Measurements from ENCODE around the gene SPATA13. TPM values are rescaled to one million over a fixed set of nuclear protein-coding genes. Genes with fewer than 3 reads are reported as not detected.

The SPATA13 gene
- polyA plus RNA-seq, 1 experiment: 12.0 TPM

DNA sequence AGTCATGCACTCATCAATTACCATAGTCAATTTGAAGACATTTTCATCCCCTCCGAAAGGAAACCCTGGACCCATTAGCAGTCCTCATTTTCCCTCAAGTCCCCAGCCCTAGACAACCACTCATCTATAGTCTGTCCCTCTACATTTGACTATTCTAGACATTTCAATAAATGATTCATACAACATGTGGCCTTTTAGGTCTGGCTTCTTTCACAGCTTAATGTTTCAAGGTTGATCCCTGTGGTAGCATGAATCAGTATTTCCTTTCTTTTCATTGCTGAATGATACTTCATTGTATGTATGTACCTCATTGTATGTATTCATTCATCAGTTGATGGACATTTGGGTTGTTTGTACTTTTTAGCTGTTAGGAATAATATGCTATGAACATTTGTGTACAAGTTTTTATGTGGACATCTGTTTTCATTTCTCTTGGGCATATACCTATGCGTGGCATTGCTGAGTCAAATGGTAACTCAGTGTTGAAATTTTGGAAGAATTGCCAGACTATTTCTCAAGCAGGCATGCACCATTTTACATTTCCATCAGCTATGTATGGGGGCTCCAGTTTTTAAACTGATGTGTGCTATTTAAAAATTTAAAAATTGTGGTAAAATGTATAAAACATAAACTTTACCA is 18.4 kb downstream of the SPATA13 start:
- no peaks in the 10 kb centered on the region for H3K27me3 ChIP-seq (ENCODE audit: control insufficient read depth, insufficient read depth, low read length)
- H3K9me3 ChIP-seq (ENCODE audit: control insufficient read depth, insufficient read depth, low read length): no peaks in the 10 kb centered on the region
- H3K4me3 ChIP-seq (ENCODE audit: low read depth, low read length): no peak overlapping the region
- POLR2A ChIA-PET: interaction anchor here (1.6 kb wide), 1 partner anchor 18 kb away, joined by 5 read pairs; the partner anchor contains the start of gene SPATA13
- DNase-seq (ENCODE audit: low read depth, low spot score): no peak
- TF ChIP-seq, protein P1, sequence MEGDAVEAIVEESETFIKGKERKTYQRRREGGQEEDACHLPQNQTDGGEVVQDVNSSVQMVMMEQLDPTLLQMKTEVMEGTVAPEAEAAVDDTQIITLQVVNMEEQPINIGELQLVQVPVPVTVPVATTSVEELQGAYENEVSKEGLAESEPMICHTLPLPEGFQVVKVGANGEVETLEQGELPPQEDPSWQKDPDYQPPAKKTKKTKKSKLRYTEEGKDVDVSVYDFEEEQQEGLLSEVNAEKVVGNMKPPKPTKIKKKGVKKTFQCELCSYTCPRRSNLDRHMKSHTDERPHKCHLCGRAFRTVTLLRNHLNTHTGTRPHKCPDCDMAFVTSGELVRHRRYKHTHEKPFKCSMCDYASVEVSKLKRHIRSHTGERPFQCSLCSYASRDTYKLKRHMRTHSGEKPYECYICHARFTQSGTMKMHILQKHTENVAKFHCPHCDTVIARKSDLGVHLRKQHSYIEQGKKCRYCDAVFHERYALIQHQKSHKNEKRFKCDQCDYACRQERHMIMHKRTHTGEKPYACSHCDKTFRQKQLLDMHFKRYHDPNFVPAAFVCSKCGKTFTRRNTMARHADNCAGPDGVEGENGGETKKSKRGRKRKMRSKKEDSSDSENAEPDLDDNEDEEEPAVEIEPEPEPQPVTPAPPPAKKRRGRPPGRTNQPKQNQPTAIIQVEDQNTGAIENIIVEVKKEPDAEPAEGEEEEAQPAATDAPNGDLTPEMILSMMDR (IDR thresholded peaks at IDR 0.05; ENCODE audit: low read depth, low read length): no peak
- CTCF ChIA-PET: interaction anchor here (1.6 to 3.2 kb wide), 2 partner anchors 126 to 159 kb away, joined by 6 to 10 read pairs; no protein-coding TSS in a partner anchor
- no peak overlapping the region for H3K27ac ChIP-seq (ENCODE audit: low read depth, low read length)

DNA sequence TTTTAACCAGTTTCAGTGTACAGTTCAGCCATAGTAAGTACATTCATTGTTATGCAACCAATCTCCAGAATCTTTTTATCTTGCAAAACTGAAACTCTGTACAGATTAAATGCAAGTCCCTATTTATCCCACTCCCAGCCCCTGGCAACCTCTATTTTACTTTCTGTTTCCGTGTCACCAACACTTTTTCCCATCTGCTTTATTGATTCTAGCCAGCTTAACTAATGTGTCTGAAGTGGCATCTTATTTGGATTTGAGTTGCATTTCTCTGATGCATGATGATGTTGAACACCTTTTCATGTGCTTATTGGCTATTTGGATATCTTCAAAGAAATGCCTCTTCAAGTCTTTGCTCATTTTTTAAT is 18.9 kb downstream of the SPATA13 start:
- TF ChIP-seq, protein P1 (IDR thresholded peaks at IDR 0.05; ENCODE audit: low read depth, low read length): no peak
- Histone ChIP-seq H3K27ac (ENCODE audit: low read depth, low read length) (no peak overlapping the region), H3K4me3 (ENCODE audit: low read depth, low read length) (no peak overlapping the region), H3K27me3 (ENCODE audit: control insufficient read depth, insufficient read depth, low read length) (no peaks in the 10 kb centered on the region), H3K9me3 (ENCODE audit: control insufficient read depth, insufficient read depth, low read length) (no peaks in the 10 kb centered on the region)
- DNase-seq (ENCODE audit: low read depth, low spot score): no peak
- CTCF ChIA-PET: interaction anchor here (1.6 to 3.2 kb wide), 2 partner anchors 126 to 160 kb away, joined by 6 to 10 read pairs; no protein-coding TSS in a partner anchor
- POLR2A ChIA-PET: interaction anchor here (1.6 kb wide), 1 partner anchor 19 kb away, joined by 5 read pairs; the partner anchor contains the start of gene SPATA13

DNA sequence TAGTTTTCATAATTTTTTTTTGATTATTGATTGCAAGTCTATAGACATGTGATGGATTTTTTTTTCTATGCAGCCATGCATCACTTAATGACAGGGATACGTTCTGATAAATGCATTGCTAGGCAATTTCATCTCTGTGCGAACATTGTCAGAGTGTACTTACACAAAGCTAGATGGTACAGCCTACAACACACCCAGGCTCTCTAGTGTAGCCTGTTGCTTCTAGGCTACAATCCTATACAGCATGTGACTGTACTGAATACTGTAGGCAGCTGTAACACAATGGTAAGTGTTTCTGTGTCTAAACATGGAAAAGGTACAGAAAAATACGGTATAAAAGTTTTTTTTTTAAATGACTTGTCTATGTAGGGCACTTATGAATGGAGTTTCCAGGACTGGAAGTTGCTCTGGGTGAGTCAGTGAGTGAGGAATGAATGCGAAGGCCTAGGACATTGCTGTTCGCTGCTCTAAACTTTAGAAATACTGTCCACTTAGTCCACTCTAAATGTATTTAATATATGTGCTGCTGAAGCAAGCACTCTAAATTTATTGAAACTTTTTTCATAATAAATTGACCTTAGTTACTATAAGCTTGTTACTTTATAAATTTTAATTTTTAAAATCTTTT is 20.3 kb downstream of the SPATA13 start:
- ChIA-PET POLR2A (interaction anchor here (0.6 to 0.7 kb wide), 2 partner anchors 15 to 16 kb away, joined by 3 read pairs; no protein-coding TSS in a partner anchor), CTCF (interaction anchor here (0.6 to 3.2 kb wide), 3 partner anchors 47 to 220 kb away, joined by 4 to 10 read pairs (median 6); no protein-coding TSS in a partner anchor)
- H3K27ac ChIP-seq (ENCODE audit: low read depth, low read length): no peak overlapping the region
- no peak overlapping the region for H3K4me3 ChIP-seq (ENCODE audit: low read depth, low read length)
- TF ChIP-seq, protein P1 (IDR thresholded peaks at IDR 0.05; ENCODE audit: low read depth, low read length): no peak
- no peaks in the 10 kb centered on the region for H3K27me3 ChIP-seq (ENCODE audit: control insufficient read depth, insufficient read depth, low read length)
- no peaks in the 10 kb centered on the region for H3K9me3 ChIP-seq (ENCODE audit: control insufficient read depth, insufficient read depth, low read length)
- DNase-seq (ENCODE audit: low read depth, low spot score): no peak

DNA sequence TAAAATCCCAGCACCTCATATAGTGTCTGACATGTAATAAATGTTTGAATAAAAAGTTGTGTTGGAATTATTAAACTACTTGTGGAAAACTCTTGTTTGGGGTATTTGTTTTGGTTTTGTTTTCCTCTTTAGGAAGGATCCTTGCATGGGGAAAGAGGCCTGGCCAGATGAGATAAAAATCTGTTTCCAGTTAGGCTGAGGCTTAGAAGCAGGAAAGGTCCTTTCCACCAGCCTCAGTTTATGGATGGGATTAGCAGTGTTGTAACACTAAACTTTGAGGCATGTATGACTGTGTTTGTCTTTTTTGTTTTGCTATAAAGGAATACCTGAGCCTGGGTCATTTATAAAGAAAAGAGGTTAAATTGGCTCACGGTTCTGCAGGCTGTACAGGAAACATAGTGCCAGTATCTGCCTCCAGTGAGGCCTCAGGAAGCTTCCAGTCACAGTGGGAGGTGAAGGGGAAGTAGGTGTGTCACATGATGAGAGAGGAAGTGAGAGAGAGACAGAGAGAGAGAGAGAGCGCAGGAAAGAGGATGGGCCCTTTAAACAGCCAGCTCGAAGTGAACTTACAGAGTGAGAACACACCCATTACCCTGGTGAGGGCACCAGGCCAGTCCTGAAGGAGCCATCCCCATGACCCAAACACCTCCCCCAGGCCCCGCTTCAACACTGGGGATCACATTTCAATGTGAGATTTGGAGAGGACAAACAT is 21.6 kb downstream of the SPATA13 start:
- TF ChIP-seq, protein P1 (IDR thresholded peaks at IDR 0.05; ENCODE audit: low read depth, low read length): no peak
- Histone ChIP-seq H3K27me3 (ENCODE audit: control insufficient read depth, insufficient read depth, low read length) (no peaks in the 10 kb centered on the region), H3K9me3 (ENCODE audit: control insufficient read depth, insufficient read depth, low read length) (no peaks in the 10 kb centered on the region), H3K27ac (ENCODE audit: low read depth, low read length) (no peak overlapping the region), H3K4me3 (ENCODE audit: low read depth, low read length) (no peak overlapping the region)
- ChIA-PET POLR2A (no interaction called here), CTCF (interaction anchor here (1.2 to 3.2 kb wide), 3 partner anchors 46 to 129 kb away, joined by 3 to 10 read pairs (median 3); no protein-coding TSS in a partner anchor)
- no peak for DNase-seq (ENCODE audit: low read depth, low spot score)

Measured in AG04450 (cell line).